ENCODE measurements around the gene ZNF688.

The ZNF688 gene

DNA sequence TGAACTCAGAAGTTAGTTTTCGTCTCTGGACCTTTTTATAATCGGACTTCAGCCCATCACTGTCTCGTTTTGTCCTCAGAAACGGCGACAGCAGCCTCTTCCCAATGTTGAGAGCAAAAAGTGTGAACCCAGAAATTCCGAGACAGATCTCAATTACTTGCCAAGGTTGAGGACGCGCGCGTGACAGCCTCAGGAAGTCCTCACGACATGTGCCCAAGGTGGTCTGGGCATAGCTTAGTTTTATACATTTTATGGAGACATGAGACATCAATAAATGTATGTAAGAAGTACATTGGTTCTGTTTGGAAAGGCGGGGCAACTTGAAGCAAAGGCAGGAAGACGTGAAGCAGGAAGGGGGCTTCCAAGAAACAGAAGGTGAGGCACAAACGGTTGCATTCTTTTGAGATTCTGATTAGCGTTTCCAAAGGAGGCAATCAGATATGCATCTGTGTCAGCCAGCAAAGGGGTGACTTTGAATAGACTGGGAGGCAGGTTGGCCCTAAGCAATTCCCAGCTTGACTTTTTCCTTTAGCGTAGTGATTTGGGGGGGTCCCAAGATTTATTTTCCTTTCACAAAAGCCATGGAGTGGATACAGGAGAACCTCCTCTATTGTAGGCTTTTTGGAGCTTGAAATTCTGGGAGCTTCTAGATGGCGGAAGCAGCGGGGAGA is 36.3 kb downstream of the ZNF688 start:
- peaks cover 45% of the 10 kb centered on the region for H3K79me2 ChIP-seq (ENCODE audit: control insufficient read depth, low read length)
- H3K36me3 ChIP-seq (ENCODE audit: control insufficient read depth, low read length): peaks cover 32% of the 10 kb centered on the region
- TF ChIP-seq EZH2phosphoT487 (IDR thresholded peaks at IDR 0.05; ENCODE audit: borderline replicate concordance, low read length): no peak
- TF ChIP-seq, protein P1, sequence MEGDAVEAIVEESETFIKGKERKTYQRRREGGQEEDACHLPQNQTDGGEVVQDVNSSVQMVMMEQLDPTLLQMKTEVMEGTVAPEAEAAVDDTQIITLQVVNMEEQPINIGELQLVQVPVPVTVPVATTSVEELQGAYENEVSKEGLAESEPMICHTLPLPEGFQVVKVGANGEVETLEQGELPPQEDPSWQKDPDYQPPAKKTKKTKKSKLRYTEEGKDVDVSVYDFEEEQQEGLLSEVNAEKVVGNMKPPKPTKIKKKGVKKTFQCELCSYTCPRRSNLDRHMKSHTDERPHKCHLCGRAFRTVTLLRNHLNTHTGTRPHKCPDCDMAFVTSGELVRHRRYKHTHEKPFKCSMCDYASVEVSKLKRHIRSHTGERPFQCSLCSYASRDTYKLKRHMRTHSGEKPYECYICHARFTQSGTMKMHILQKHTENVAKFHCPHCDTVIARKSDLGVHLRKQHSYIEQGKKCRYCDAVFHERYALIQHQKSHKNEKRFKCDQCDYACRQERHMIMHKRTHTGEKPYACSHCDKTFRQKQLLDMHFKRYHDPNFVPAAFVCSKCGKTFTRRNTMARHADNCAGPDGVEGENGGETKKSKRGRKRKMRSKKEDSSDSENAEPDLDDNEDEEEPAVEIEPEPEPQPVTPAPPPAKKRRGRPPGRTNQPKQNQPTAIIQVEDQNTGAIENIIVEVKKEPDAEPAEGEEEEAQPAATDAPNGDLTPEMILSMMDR (IDR thresholded peaks at IDR 0.05; ENCODE audit: low read depth, low read length, poor library complexity, severe bottlenecking): no peak
- no peaks in the 10 kb centered on the region for H4K20me1 ChIP-seq (ENCODE audit: control insufficient read depth, insufficient read depth, low read depth, low read length)
- H3K4me2 ChIP-seq (ENCODE audit: low read length): peak overlapping the region; percentile 94
- H3K4me3 ChIP-seq (ENCODE audit: low read length): peak overlapping the region; percentile 93
- H3K4me1 ChIP-seq (ENCODE audit: control insufficient read depth, low read length): peaks cover 34% of the 10 kb centered on the region
- H3K9me3 ChIP-seq (ENCODE audit: control insufficient read depth, insufficient read depth, low read length): no peaks in the 10 kb centered on the region
- no peaks in the 10 kb centered on the region for H3K27me3 ChIP-seq (ENCODE audit: control insufficient read depth, low read length)
- 0 out of 2 replicates have a peak, but pooled peaks cover 2% of the 10 kb centered on the region for H3F3A ChIP-seq (ENCODE audit: control insufficient read depth, insufficient read depth)
- peak overlapping the region; percentile 85 for H3K27ac ChIP-seq (ENCODE audit: low read depth, low read length)
- H3K9me2 ChIP-seq (replicated peaks; ENCODE audit: control insufficient read depth, low read length): no peaks in the 10 kb centered on the region

DNA sequence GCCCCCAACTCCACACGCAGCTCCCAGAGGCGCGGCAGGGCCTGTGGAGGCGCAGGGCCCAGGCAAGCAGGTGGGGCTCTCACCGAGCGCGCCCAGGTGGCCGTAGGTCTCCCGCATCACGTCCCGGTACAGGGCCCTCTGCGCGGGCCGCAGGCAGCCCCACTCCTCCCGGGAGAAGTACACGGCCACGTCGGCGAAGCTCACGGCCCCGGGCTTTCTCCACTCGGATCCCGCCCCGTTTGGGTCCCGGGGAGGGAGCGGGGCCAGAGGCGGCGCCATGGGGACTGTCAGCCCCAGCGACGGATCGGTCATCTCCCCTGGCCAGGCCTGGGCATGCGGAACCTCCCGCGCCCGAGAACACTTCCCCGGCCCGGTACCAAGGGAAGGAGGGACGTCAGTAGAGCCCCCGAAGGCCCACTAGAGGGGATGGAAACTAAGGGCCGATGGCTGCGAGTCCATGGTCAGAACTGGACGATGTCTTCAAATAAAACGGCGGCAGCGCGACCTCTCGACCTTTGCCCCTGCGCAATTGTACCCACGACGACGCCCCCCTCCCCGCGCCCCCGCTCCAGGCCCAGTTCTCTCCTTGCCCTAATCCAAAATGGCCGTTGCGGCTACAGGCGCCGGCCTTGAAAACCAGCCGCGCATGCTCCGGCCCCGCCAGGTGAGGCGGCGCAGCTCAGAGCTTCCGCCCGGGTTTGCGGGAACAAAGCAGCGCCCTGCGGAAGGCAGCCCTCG is 37.0 kb downstream of the ZNF688 start, which contains the start of gene ZNF747:
Gene ZNF747 (minus strand): TSS at position 491 of the 738 bp plus-strand sequence. CDS start 179 bp downstream, at position 312.
- H3K4me1 ChIP-seq (ENCODE audit: control insufficient read depth, low read length): peaks cover 31% of the 10 kb centered on the region

DNA sequence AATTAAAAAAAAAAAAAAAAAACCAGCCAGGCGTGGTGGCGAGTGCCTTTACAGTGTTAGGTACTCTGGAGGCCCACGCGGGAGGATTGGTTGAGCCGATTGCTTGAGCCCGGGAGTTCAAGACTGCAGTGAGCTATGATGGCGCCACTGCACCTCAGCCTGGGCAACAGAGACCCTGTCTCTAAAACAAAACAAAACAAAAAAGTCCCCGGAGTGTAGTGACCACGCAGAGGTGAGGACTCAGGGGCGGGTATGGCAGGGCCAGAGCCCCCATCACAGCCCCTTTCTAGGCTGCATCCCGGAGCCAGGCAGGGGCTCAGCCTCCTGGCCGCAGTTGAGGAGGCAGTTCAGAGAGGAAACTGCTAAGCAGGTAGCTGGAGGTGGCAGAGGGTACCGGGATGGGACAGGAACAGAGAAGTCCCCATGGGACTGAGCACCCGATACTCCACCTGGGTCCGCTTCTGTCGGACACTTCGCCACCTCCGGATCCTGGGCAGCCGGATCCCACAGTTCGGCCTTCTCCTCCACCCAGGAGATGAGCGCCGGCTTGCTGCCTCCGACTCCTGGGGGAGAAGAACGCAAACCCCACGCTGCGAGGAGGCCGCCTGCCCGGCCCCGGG is 37.7 kb downstream of the ZNF688 start:
- Histone ChIP-seq H4K20me1 (ENCODE audit: control insufficient read depth, insufficient read depth, low read depth, low read length) (no peaks in the 10 kb centered on the region), H3K9me2 (replicated peaks; ENCODE audit: control insufficient read depth, low read length) (no peaks in the 10 kb centered on the region), H3K79me2 (ENCODE audit: control insufficient read depth, low read length) (peaks cover 45% of the 10 kb centered on the region), H3K4me2 (ENCODE audit: low read length) (peak overlapping the region; percentile 94), H3F3A (ENCODE audit: control insufficient read depth, insufficient read depth) (0 out of 2 replicates have a peak, but pooled peaks cover 2% of the 10 kb centered on the region), H3K4me1 (ENCODE audit: control insufficient read depth, low read length) (peaks cover 31% of the 10 kb centered on the region), H3K27me3 (ENCODE audit: control insufficient read depth, low read length) (no peaks in the 10 kb centered on the region), H3K4me3 (ENCODE audit: low read length) (peak overlapping the region; percentile 93), H3K27ac (ENCODE audit: low read depth, low read length) (peak overlapping the region; percentile 85), H3K9me3 (ENCODE audit: control insufficient read depth, insufficient read depth, low read length) (no peaks in the 10 kb centered on the region), H3K36me3 (ENCODE audit: control insufficient read depth, low read length) (peaks cover 25% of the 10 kb centered on the region)
- TF ChIP-seq, protein P1 (IDR thresholded peaks at IDR 0.05; ENCODE audit: low read depth, low read length, poor library complexity, severe bottlenecking): no peak
- no peak for TF ChIP-seq EZH2phosphoT487 (IDR thresholded peaks at IDR 0.05; ENCODE audit: borderline replicate concordance, low read length)

More for the DNA sequence above, 37.0 kb downstream of the ZNF688 start, which contains the start of gene ZNF747:
- no peaks in the 10 kb centered on the region for H3K27me3 ChIP-seq (ENCODE audit: control insufficient read depth, low read length)
- peak within 1 kb of the TSS; percentile 85 for H3K27ac ChIP-seq (ENCODE audit: low read depth, low read length)
- peak within 1 kb of the TSS; percentile 94 for H3K4me2 ChIP-seq (ENCODE audit: low read length)
- peak within 1 kb of the TSS; percentile 93 for H3K4me3 ChIP-seq (ENCODE audit: low read length)
- H3F3A ChIP-seq (ENCODE audit: control insufficient read depth, insufficient read depth): 0 out of 2 replicates have a peak, but pooled peaks cover 2% of the 10 kb centered on the region
- H3K9me3 ChIP-seq (ENCODE audit: control insufficient read depth, insufficient read depth, low read length): no peaks in the 10 kb centered on the region
- no peaks in the 10 kb centered on the region for H3K9me2 ChIP-seq (replicated peaks; ENCODE audit: control insufficient read depth, low read length)
- no peak for TF ChIP-seq EZH2phosphoT487 (IDR thresholded peaks at IDR 0.05; ENCODE audit: borderline replicate concordance, low read length)
- TF ChIP-seq, protein P1 (IDR thresholded peaks at IDR 0.05; ENCODE audit: low read depth, low read length, poor library complexity, severe bottlenecking): no peak
- peaks cover 45% of the 10 kb centered on the region for H3K79me2 ChIP-seq (ENCODE audit: control insufficient read depth, low read length)
- H3K36me3 ChIP-seq (ENCODE audit: control insufficient read depth, low read length): peaks cover 30% of the 10 kb centered on the region
- no peaks in the 10 kb centered on the region for H4K20me1 ChIP-seq (ENCODE audit: control insufficient read depth, insufficient read depth, low read depth, low read length)
